Osteocyte (in vitro differentiated cells): ENCODE results near the gene ARID3B. TPM values are rescaled to one million over a fixed set of nuclear protein-coding genes. Genes with fewer than 3 reads are reported as not detected.

Experiments
- DNase-seq: peaks from one replicate; pipeline ENCODE4 v3.0.0; 2021; ENCODE audit warnings: mixed read lengths; ENCODE audit not compliant: unreplicated experiment; ENCODE audit errors: extremely low spot score
- H3K27ac Mint-ChIP-seq: one replicate; pipeline ENCODE4 v1.8.0; 2021; ENCODE audit warnings: mild to moderate bottlenecking, mixed read lengths; ENCODE audit not compliant: unreplicated experiment
- H3K27me3 Mint-ChIP-seq: one replicate; pipeline ENCODE4 v1.8.0; 2021; ENCODE audit warnings: mixed read lengths; ENCODE audit not compliant: unreplicated experiment
- H3K36me3 Mint-ChIP-seq: one replicate; pipeline ENCODE4 v1.8.0; 2021; ENCODE audit warnings: mixed read lengths; ENCODE audit not compliant: unreplicated experiment
- H3K4me1 Mint-ChIP-seq: one replicate; pipeline ENCODE4 v1.8.0; 2021; ENCODE audit warnings: mixed read lengths; ENCODE audit not compliant: unreplicated experiment
- H3K4me3 Mint-ChIP-seq: one replicate; pipeline ENCODE4 v1.8.0; 2021; ENCODE audit warnings: mild to moderate bottlenecking, moderate library complexity, mixed read lengths; ENCODE audit not compliant: unreplicated experiment
- H3K9me3 Mint-ChIP-seq: one replicate; pipeline ENCODE4 v1.8.0; 2021; ENCODE audit warnings: mixed read lengths; ENCODE audit not compliant: unreplicated experiment
- total RNA-seq: library from RNA; stranded (reverse); gene quantifications from 2 replicates; pipeline ENCODE4 v1.2.1, GENCODE V29; 2021
- TF ChIP-seq, protein P1 (sequence below): fragments of 200-600 bp; sonication (generic); IDR thresholded peaks from 2 replicates; pipeline ENCODE4 v1.5.0; 2021; ENCODE audit warnings: antibody characterized with exemption, mild to moderate bottlenecking, moderate library complexity

ARID3B gene
- total RNA-seq, 1 donor from 2014 or later, result 2.8 TPM

DNA sequence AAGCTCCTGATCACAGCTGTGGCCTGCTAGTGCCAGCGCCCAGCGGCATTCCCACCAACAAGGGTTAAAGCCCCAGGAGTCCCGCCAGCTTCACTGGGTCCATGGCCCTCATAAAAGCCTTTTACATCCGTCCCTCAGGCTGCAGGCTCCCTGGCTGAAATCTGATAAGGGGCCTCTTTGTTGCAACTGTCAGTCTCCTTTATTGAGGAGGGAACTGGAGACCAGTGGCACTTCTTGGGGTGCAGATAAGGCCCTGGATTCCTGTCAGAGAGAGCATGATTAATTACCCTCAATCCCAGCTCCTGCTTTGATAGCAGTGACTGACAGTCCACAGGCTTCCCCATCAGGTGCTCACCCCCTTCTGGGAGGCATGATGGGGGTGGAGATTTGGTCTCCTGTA lies 43.8 kb downstream of the ARID3B start:
- peaks cover 12% of the 10 kb centered on the region for H3K4me1 Mint-ChIP-seq
- no peaks in the 10 kb centered on the region for H3K27me3 Mint-ChIP-seq
- H3K9me3 Mint-ChIP-seq, result no peaks in the 10 kb centered on the region
- DNase-seq, result no peak
- TF ChIP-seq, protein P1, sequence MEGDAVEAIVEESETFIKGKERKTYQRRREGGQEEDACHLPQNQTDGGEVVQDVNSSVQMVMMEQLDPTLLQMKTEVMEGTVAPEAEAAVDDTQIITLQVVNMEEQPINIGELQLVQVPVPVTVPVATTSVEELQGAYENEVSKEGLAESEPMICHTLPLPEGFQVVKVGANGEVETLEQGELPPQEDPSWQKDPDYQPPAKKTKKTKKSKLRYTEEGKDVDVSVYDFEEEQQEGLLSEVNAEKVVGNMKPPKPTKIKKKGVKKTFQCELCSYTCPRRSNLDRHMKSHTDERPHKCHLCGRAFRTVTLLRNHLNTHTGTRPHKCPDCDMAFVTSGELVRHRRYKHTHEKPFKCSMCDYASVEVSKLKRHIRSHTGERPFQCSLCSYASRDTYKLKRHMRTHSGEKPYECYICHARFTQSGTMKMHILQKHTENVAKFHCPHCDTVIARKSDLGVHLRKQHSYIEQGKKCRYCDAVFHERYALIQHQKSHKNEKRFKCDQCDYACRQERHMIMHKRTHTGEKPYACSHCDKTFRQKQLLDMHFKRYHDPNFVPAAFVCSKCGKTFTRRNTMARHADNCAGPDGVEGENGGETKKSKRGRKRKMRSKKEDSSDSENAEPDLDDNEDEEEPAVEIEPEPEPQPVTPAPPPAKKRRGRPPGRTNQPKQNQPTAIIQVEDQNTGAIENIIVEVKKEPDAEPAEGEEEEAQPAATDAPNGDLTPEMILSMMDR, result no peak
- H3K36me3 Mint-ChIP-seq, result peaks cover 3% of the 10 kb centered on the region
- H3K27ac Mint-ChIP-seq, result no peak overlapping the region
- no peak overlapping the region for H3K4me3 Mint-ChIP-seq

DNA sequence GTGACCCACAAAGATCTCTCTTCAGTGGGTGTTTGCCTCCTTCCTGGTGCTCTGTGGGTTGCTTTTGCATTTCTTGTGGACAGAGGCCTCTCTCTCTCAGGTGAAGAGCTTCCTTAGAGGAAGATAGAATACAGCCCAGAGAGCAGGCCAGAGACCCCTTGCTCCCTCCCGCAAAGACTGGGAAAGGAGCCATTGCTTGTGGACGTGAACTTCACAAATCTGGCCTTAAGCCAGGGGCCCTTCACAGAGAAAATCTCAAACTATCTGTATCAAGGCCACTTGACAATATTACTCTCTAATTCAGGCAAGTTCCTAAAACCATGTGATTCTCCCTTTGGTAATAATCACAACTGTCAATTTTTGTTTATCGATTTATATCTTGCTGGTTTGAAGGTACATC lies 44.2 kb downstream of the ARID3B start:
- Mint-ChIP-seq H3K27ac (no peak overlapping the region), H3K36me3 (peaks cover 4% of the 10 kb centered on the region), H3K4me1 (peaks cover 14% of the 10 kb centered on the region), H3K27me3 (no peaks in the 10 kb centered on the region), H3K4me3 (no peak overlapping the region), H3K9me3 (no peaks in the 10 kb centered on the region)
- TF ChIP-seq, protein P1, result no peak
- no peak for DNase-seq

DNA sequence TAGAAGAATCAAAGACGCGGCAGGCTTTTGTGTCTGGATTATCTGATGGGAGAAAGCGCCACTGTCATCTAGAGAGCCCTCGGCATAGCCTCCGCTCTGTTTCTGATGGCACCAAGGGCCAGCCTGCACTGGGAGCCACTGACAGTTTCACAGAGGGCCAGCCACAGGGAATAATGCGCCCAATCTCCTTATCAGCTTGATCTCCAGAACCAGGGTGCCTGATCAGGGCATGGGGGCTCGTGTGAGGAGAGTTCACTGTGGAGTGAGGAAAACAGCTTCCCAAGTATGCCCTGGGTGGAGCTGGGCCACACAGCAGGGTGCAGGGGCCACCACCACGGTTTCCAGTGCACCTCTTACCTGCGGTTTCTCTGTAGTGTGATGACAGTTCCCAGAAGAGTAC lies 44.8 kb downstream of the ARID3B start:
- Mint-ChIP-seq H3K4me1 (peaks cover 14% of the 10 kb centered on the region), H3K27ac (no peak overlapping the region)
- TF ChIP-seq, protein P1, result no peak

DNA sequence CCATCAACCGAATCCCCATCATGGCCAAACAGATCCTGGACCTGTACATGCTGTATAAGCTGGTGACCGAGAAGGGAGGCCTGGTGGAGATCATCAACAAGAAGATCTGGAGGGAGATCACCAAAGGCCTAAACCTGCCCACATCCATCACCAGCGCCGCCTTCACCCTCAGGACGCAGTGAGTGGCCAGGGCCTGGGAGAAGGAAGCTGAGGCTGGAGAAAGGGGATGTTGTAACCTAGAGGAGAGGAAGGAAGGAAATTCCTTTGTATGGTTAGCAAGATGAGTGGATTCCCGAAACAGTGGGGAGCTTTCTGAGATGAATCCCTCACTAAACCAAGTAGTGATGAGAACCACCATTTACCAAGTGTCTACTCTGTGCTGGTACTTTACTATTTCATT lies 48.8 kb downstream of the ARID3B start:
- H3K36me3 Mint-ChIP-seq, result peaks cover 9% of the 10 kb centered on the region
- H3K4me3 Mint-ChIP-seq, result no peak overlapping the region
- no peak for DNase-seq
- peaks cover 14% of the 10 kb centered on the region for H3K4me1 Mint-ChIP-seq
- no peak overlapping the region for H3K27ac Mint-ChIP-seq
- no peaks in the 10 kb centered on the region for H3K27me3 Mint-ChIP-seq
- no peaks in the 10 kb centered on the region for H3K9me3 Mint-ChIP-seq
- TF ChIP-seq, protein P1, result no peak

More for the DNA sequence above, 44.8 kb downstream of the ARID3B start:
- no peak for DNase-seq
- Mint-ChIP-seq H3K27me3 (no peaks in the 10 kb centered on the region), H3K36me3 (peaks cover 5% of the 10 kb centered on the region), H3K9me3 (no peaks in the 10 kb centered on the region), H3K4me3 (no peak overlapping the region)

DNA sequence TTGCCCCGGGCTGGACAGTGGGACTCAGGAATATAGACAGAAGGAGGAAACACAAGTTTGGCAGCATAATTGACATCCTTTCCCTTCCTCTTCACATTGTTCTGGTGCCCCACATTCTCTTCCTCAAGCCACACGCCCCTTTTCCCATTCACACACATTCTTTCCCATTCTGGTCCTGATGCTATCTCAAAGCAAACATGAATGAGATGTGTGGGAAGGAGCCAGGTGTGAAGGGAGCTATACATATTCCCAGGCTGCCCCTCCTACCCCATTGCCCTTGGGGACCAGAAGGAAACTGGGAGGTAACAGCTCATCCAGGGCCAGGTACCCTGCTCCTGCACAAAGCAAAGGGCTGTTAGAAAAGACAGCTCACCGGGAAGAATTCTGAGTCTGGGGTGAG lies 51.2 kb downstream of the ARID3B start:
- Mint-ChIP-seq H3K27ac (no peak overlapping the region), H3K9me3 (no peaks in the 10 kb centered on the region), H3K36me3 (peaks cover 14% of the 10 kb centered on the region), H3K4me3 (no peak overlapping the region), H3K27me3 (no peaks in the 10 kb centered on the region), H3K4me1 (peaks cover 14% of the 10 kb centered on the region)
- TF ChIP-seq, protein P1, result no peak
- DNase-seq, result no peak
